ENCODE measurements around the gene FBXL13.
"Not testable (repeated sequence)": the region's sequence is repeated elsewhere in the genome, so short reads cannot be mapped to it uniquely, and the experiment has no call there.

FBXL13 gene

GRCh38 chr7:103094102-103094501, 19.5 kb upstream of the FBXL13 start:
- no peak overlapping the region for H3K18ac ChIP-seq (ENCODE audit: low read length)
- no peak overlapping the region for H3K23ac ChIP-seq (ENCODE audit: low read length)
- no peak overlapping the region for H2BK15ac ChIP-seq (replicated peaks; ENCODE audit: low read depth)
- H3K4me2 ChIP-seq (ENCODE audit: low read length), result no peak overlapping the region
- no peaks in the 10 kb centered on the region for H3K4me1 ChIP-seq (ENCODE audit: control insufficient read depth, low read depth, low read length)
- H2BK120ac ChIP-seq (ENCODE audit: low read depth, low read length), result no peak overlapping the region
- no peak overlapping the region for H2AK5ac ChIP-seq (ENCODE audit: low read length)
- no peak overlapping the region for H3K27ac ChIP-seq (ENCODE audit: low read depth, low read length)
- no peak overlapping the region for H4K8ac ChIP-seq (ENCODE audit: low read depth, low read length)
- no CpG with 5 or more reads among the region's 3 CpGs for WGBS (ENCODE audit: extremely low coverage, insufficient coverage, low lambda C conversion rate)
- H3K79me1 ChIP-seq (ENCODE audit: low read length), result no peaks in the 10 kb centered on the region
- no peak overlapping the region for H3K9ac ChIP-seq (ENCODE audit: low read length)
- DNase-seq, result no peak
- H4K5ac ChIP-seq (ENCODE audit: low read length), result no peak overlapping the region
- no peaks in the 10 kb centered on the region for H3K27me3 ChIP-seq (ENCODE audit: insufficient read depth, low read length, poor library complexity)
- H3K36me3 ChIP-seq (ENCODE audit: control insufficient read depth, insufficient read depth, low read length), result no peaks in the 10 kb centered on the region
- no peak overlapping the region for H3K4ac ChIP-seq (ENCODE audit: low read depth, low read length)
- no peak overlapping the region for H2BK5ac ChIP-seq (ENCODE audit: low read length)
- H3K4me3 ChIP-seq (ENCODE audit: low read length), result no peak overlapping the region
- no peaks in the 10 kb centered on the region for H3K79me2 ChIP-seq (ENCODE audit: control insufficient read depth, insufficient read depth, low read length)
- no peak overlapping the region for H3K56ac ChIP-seq (ENCODE audit: low read length)

GRCh38 chr7:103093429-103093828, 18.8 kb upstream of the FBXL13 start:
- no peak for DNase-seq
- Histone ChIP-seq H3K4ac (ENCODE audit: low read depth, low read length) (no peak overlapping the region), H2BK15ac (replicated peaks; ENCODE audit: low read depth) (no peak overlapping the region), H2BK120ac (ENCODE audit: low read depth, low read length) (no peak overlapping the region), H3K18ac (ENCODE audit: low read length) (no peak overlapping the region), H3K27ac (ENCODE audit: low read depth, low read length) (no peak overlapping the region), H4K5ac (ENCODE audit: low read length) (no peak overlapping the region), H3K56ac (ENCODE audit: low read length) (no peak overlapping the region), H3K4me3 (ENCODE audit: low read length) (no peak overlapping the region), H3K36me3 (ENCODE audit: control insufficient read depth, insufficient read depth, low read length) (no peaks in the 10 kb centered on the region), H3K9ac (ENCODE audit: low read length) (no peak overlapping the region), H2AK5ac (ENCODE audit: low read length) (no peak overlapping the region), H4K8ac (ENCODE audit: low read depth, low read length) (no peak overlapping the region), H3K27me3 (ENCODE audit: insufficient read depth, low read length, poor library complexity) (no peaks in the 10 kb centered on the region), H3K79me1 (ENCODE audit: low read length) (no peaks in the 10 kb centered on the region), H3K79me2 (ENCODE audit: control insufficient read depth, insufficient read depth, low read length) (no peaks in the 10 kb centered on the region), H3K4me2 (ENCODE audit: low read length) (no peak overlapping the region), H2BK5ac (ENCODE audit: low read length) (no peak overlapping the region), H3K23ac (ENCODE audit: low read length) (no peak overlapping the region), H3K4me1 (ENCODE audit: control insufficient read depth, low read depth, low read length) (no peaks in the 10 kb centered on the region)
- no CpG with 5 or more reads among the region's 1 CpG for WGBS (ENCODE audit: extremely low coverage, insufficient coverage, low lambda C conversion rate)

GRCh38 chr7:103092321-103092720, 17.7 kb upstream of the FBXL13 start:
- H3K27me3 ChIP-seq (ENCODE audit: insufficient read depth, low read length, poor library complexity); H3K79me1 ChIP-seq (ENCODE audit: low read length); H3K23ac ChIP-seq (ENCODE audit: low read length); H2BK120ac ChIP-seq (ENCODE audit: low read depth, low read length); H2BK5ac ChIP-seq (ENCODE audit: low read length); H4K5ac ChIP-seq (ENCODE audit: low read length); H3K4me1 ChIP-seq (ENCODE audit: control insufficient read depth, low read depth, low read length); H2AK5ac ChIP-seq (ENCODE audit: low read length); H3K9ac ChIP-seq (ENCODE audit: low read length); H3K4me3 ChIP-seq (ENCODE audit: low read length); H3K4me2 ChIP-seq (ENCODE audit: low read length); H2BK15ac ChIP-seq (replicated peaks; ENCODE audit: low read depth); H3K79me2 ChIP-seq (ENCODE audit: control insufficient read depth, insufficient read depth, low read length); DNase-seq; H3K18ac ChIP-seq (ENCODE audit: low read length); H3K4ac ChIP-seq (ENCODE audit: low read depth, low read length); H3K36me3 ChIP-seq (ENCODE audit: control insufficient read depth, insufficient read depth, low read length); H4K8ac ChIP-seq (ENCODE audit: low read depth, low read length); H3K27ac ChIP-seq (ENCODE audit: low read depth, low read length); H3K56ac ChIP-seq (ENCODE audit: low read length): not testable (repeated sequence)
- no CpG with 5 or more reads among the region's 4 CpGs for WGBS (ENCODE audit: extremely low coverage, insufficient coverage, low lambda C conversion rate)

GRCh38 chr7:103083210-103083609, 8.6 kb upstream of the FBXL13 start:
- H3K23ac ChIP-seq (ENCODE audit: low read length), result no peak overlapping the region
- no peak overlapping the region for H3K9ac ChIP-seq (ENCODE audit: low read length)
- no peak overlapping the region for H2BK5ac ChIP-seq (ENCODE audit: low read length)
- peaks cover 1% of the 10 kb centered on the region for H3K79me2 ChIP-seq (ENCODE audit: control insufficient read depth, insufficient read depth, low read length)
- no peak overlapping the region for H3K18ac ChIP-seq (ENCODE audit: low read length)
- no peak overlapping the region for H4K8ac ChIP-seq (ENCODE audit: low read depth, low read length)
- H3K4me2 ChIP-seq (ENCODE audit: low read length), result no peak overlapping the region
- no peaks in the 10 kb centered on the region for H3K79me1 ChIP-seq (ENCODE audit: low read length)
- H2AK5ac ChIP-seq (ENCODE audit: low read length), result no peak overlapping the region
- WGBS (ENCODE audit: extremely low coverage, insufficient coverage, low lambda C conversion rate), result no CpG with 5 or more reads among the region's 3 CpGs
- peaks cover 5% of the 10 kb centered on the region for H3K4me1 ChIP-seq (ENCODE audit: control insufficient read depth, low read depth, low read length)
- H3K4me3 ChIP-seq (ENCODE audit: low read length), result no peak overlapping the region
- no peak overlapping the region for H2BK15ac ChIP-seq (replicated peaks; ENCODE audit: low read depth)
- H2BK120ac ChIP-seq (ENCODE audit: low read depth, low read length), result no peak overlapping the region
- H3K4ac ChIP-seq (ENCODE audit: low read depth, low read length), result no peak overlapping the region
- H3K56ac ChIP-seq (ENCODE audit: low read length), result no peak overlapping the region
- no peak overlapping the region for H4K5ac ChIP-seq (ENCODE audit: low read length)
- no peaks in the 10 kb centered on the region for H3K36me3 ChIP-seq (ENCODE audit: control insufficient read depth, insufficient read depth, low read length)
- no peak for DNase-seq
- H3K27ac ChIP-seq (ENCODE audit: low read depth, low read length), result no peak overlapping the region
- no peaks in the 10 kb centered on the region for H3K27me3 ChIP-seq (ENCODE audit: insufficient read depth, low read length, poor library complexity)

- Histone ChIP-seq H3K36me3 (ENCODE audit: control insufficient read depth, insufficient read depth, low read length) (no peaks in the 10 kb centered on the region), H4K8ac (ENCODE audit: low read depth, low read length) (no peak overlapping the region), H2BK15ac (replicated peaks; ENCODE audit: low read depth) (no peak overlapping the region), H4K5ac (ENCODE audit: low read length) (no peak overlapping the region), H3K4me2 (ENCODE audit: low read length) (no peak overlapping the region), H3K4ac (ENCODE audit: low read depth, low read length) (no peak overlapping the region), H3K9ac (ENCODE audit: low read length) (no peak overlapping the region), H3K79me2 (ENCODE audit: control insufficient read depth, insufficient read depth, low read length) (peaks cover 1% of the 10 kb centered on the region), H3K56ac (ENCODE audit: low read length) (peak overlapping the region; percentile 11), H2BK120ac (ENCODE audit: low read depth, low read length) (no peak overlapping the region), H3K27ac (ENCODE audit: low read depth, low read length) (no peak overlapping the region), H3K27me3 (ENCODE audit: insufficient read depth, low read length, poor library complexity) (no peaks in the 10 kb centered on the region), H2BK5ac (ENCODE audit: low read length) (no peak overlapping the region), H2AK5ac (ENCODE audit: low read length) (no peak overlapping the region), H3K4me1 (ENCODE audit: control insufficient read depth, low read depth, low read length) (peaks cover 5% of the 10 kb centered on the region), H3K23ac (ENCODE audit: low read length) (no peak overlapping the region), H3K4me3 (ENCODE audit: low read length) (no peak overlapping the region), H3K18ac (ENCODE audit: low read length) (no peak overlapping the region), H3K79me1 (ENCODE audit: low read length) (no peaks in the 10 kb centered on the region)
- WGBS (ENCODE audit: extremely low coverage, insufficient coverage, low lambda C conversion rate), result no CpG with 5 or more reads among the region's 1 CpG
- peak; percentile 45 for DNase-seq
Measured at GRCh38 chr7:103082497-103082896, 7.9 kb upstream of the FBXL13 start.

- Histone ChIP-seq H2BK5ac (ENCODE audit: low read length) (no peak overlapping the region), H2AK5ac (ENCODE audit: low read length) (no peak overlapping the region), H4K8ac (ENCODE audit: low read depth, low read length) (no peak overlapping the region), H3K79me2 (ENCODE audit: control insufficient read depth, insufficient read depth, low read length) (peaks cover 8% of the 10 kb centered on the region), H3K4ac (ENCODE audit: low read depth, low read length) (no peak overlapping the region), H3K36me3 (ENCODE audit: control insufficient read depth, insufficient read depth, low read length) (no peaks in the 10 kb centered on the region), H2BK120ac (ENCODE audit: low read depth, low read length) (no peak overlapping the region), H3K4me3 (ENCODE audit: low read length) (no peak overlapping the region), H4K5ac (ENCODE audit: low read length) (no peak overlapping the region), H3K23ac (ENCODE audit: low read length) (no peak overlapping the region), H3K56ac (ENCODE audit: low read length) (no peak overlapping the region), H3K27me3 (ENCODE audit: insufficient read depth, low read length, poor library complexity) (no peaks in the 10 kb centered on the region), H3K4me2 (ENCODE audit: low read length) (no peak overlapping the region), H2BK15ac (replicated peaks; ENCODE audit: low read depth) (no peak overlapping the region), H3K18ac (ENCODE audit: low read length) (no peak overlapping the region), H3K27ac (ENCODE audit: low read depth, low read length) (no peak overlapping the region), H3K9ac (ENCODE audit: low read length) (no peak overlapping the region), H3K79me1 (ENCODE audit: low read length) (peaks cover 2% of the 10 kb centered on the region), H3K4me1 (ENCODE audit: control insufficient read depth, low read depth, low read length) (peaks cover 5% of the 10 kb centered on the region)
- no CpG with 5 or more reads among the region's 2 CpGs for WGBS (ENCODE audit: extremely low coverage, insufficient coverage, low lambda C conversion rate)
- DNase-seq, result no peak
Measured at GRCh38 chr7:103080923-103081322, 6.3 kb upstream of the FBXL13 start.

Data from mesendoderm (in vitro differentiated cells).